A673 (cell line): ENCODE data around the gene APOBEC3B. TPM values are rescaled to one million over a fixed set of nuclear protein-coding genes. Genes with fewer than 3 reads are reported as not detected.

Experiments
- BruUV-seq: library from RNA; stranded (reverse); fragments of 400-500 nt; replicated peaks from 2 replicates; lab custom pipeline; 2021; lab: Mats Ljungman, UMichigan
- CTCF ChIA-PET: fragments of 300-600 bp; sonication (Branson Sonifier 250); formaldehyde crosslinking; loops from one replicate; lab custom pipeline; 2022; ENCODE audit warnings: antibody characterized with exemption; lab: Charles Lee
- POLR2A ChIA-PET: fragments of 300-600 bp; sonication (Branson Sonifier 250); formaldehyde crosslinking; loops from one replicate; lab custom pipeline; 2022; ENCODE audit warnings: antibody characterized with exemption; ENCODE audit not compliant: low non-redundant PET; lab: Charles Lee
- DNase-seq: peaks from one replicate; pipeline ENCODE4 v3.0.0-alpha.2; 2015; ENCODE audit warnings: low spot score
- H3K27ac ChIP-seq: fragments of 200-600 bp; sonication (generic); 2 replicates; pipeline ENCODE4 v1.5.1; 2016; ENCODE audit warnings: mixed run types, low read depth, mild to moderate bottlenecking, mixed read lengths, antibody characterized with exemption, low read length; ENCODE audit not compliant: poor library complexity, severe bottlenecking
- H3K27me3 ChIP-seq: fragments of 200-600 bp; sonication (generic); replicated peaks from 2 replicates; pipeline ENCODE4 v1.6.1; 2017; ENCODE audit warnings: mixed run types, low read depth, mild to moderate bottlenecking, mixed read lengths, antibody characterized with exemption, low read length; ENCODE audit not compliant: insufficient read depth, poor library complexity
- H3K36me3 ChIP-seq: fragments of 200-600 bp; sonication (generic); 2 replicates; pipeline ENCODE4 v1.6.1; 2016; ENCODE audit warnings: mixed run types, mild to moderate bottlenecking, mixed read lengths, antibody characterized with exemption, low read length; ENCODE audit not compliant: insufficient read depth, poor library complexity, severe bottlenecking
- H3K4me1 ChIP-seq: fragments of 200-600 bp; sonication (generic); 2 replicates; pipeline ENCODE4 v1.6.1; 2017; ENCODE audit warnings: mixed run types, mild to moderate bottlenecking, mixed read lengths, antibody characterized with exemption, low read length; ENCODE audit not compliant: insufficient read depth, poor library complexity, severe bottlenecking
- H3K4me3 ChIP-seq: fragments of 200-600 bp; sonication (generic); 2 replicates; pipeline ENCODE4 v1.5.1; 2016; ENCODE audit warnings: low read depth, mixed run types, mild to moderate bottlenecking, mixed read lengths, low read length; ENCODE audit not compliant: poor library complexity, severe bottlenecking
- H3K9me3 ChIP-seq: fragments of 200-600 bp; sonication (generic); 2 replicates; pipeline ENCODE4 v1.6.1; 2016; ENCODE audit warnings: mixed run types, low read depth, mild to moderate bottlenecking, mixed read lengths, antibody characterized with exemption, low read length; ENCODE audit not compliant: poor library complexity, severe bottlenecking
- CTCF ChIP-seq: fragments of 300-800, 200-600 bp; sonication (generic); conservative IDR thresholded peaks from 2 replicates; pipeline ENCODE4 v1.5.1; 2017; ENCODE audit warnings: low read depth, mild to moderate bottlenecking, antibody characterized with exemption, low read length, moderate library complexity, mixed read lengths
- EZH2 ChIP-seq: fragments of 200-600 bp; sonication (generic); IDR thresholded peaks from 2 replicates; pipeline ENCODE4 v1.6.1; 2017; ENCODE audit warnings: borderline replicate concordance, low read depth, mild to moderate bottlenecking, mixed read lengths, antibody characterized with exemption, low read length; ENCODE audit not compliant: poor library complexity, severe bottlenecking
- intact Hi-C: fragments of 100-400 bp; cut with micrococcal nuclease; formaldehyde crosslinking; loops from one replicate; pipeline ENCODE4 v1.10.0; 2022; ENCODE audit not compliant: unreplicated experiment
- total RNA-seq: library from RNA; stranded (reverse); gene quantifications from 2 replicates; pipeline ENCODE4 v1.2.3, GENCODE V29; 2021

The APOBEC3B gene
- total RNA-seq, 1 experiment from 2014 or later, result 6.4 TPM

- H3K36me3 ChIP-seq, result no peaks in the 10 kb centered on the region
- DNase-seq, result no peak
- H3K4me1 ChIP-seq, result no peaks in the 10 kb centered on the region
- no peak overlapping the region for H3K4me3 ChIP-seq
- ChIA-PET POLR2A (no interaction called here), CTCF (interaction anchor here (0.9 kb wide), 1 partner anchor 200 kb away, joined by 3 read pairs; no protein-coding TSS in a partner anchor)
- intact Hi-C loops, result no loop called here
- no peak overlapping the region for H3K27ac ChIP-seq
- no peaks in the 10 kb centered on the region for H3K9me3 ChIP-seq
- H3K27me3 ChIP-seq, result no peaks in the 10 kb centered on the region
- TF ChIP-seq EZH2, result no peak
- no peak for TF ChIP-seq CTCF
- no TSS peak for BruUV-seq
Measured at GRCh38 chr22:38968801-38969200, 13.3 kb upstream of the APOBEC3B start.

GRCh38 chr22:38970551-38970950, 11.6 kb upstream of the APOBEC3B start:
- Histone ChIP-seq H3K27me3 (no peaks in the 10 kb centered on the region), H3K4me3 (no peak overlapping the region), H3K9me3 (no peaks in the 10 kb centered on the region), H3K36me3 (no peaks in the 10 kb centered on the region), H3K27ac (no peak overlapping the region), H3K4me1 (no peaks in the 10 kb centered on the region)
- POLR2A ChIA-PET, result no interaction called here
- DNase-seq, result no peak
- BruUV-seq, result no TSS peak
- intact Hi-C loops, result no loop called here
- CTCF ChIA-PET, result interaction anchor here (0.5 kb wide), 1 partner anchor 44 kb away, joined by 3 read pairs; no protein-coding TSS in a partner anchor
- TF ChIP-seq CTCF (no peak), EZH2 (no peak)

- POLR2A ChIA-PET, result no interaction called here
- H3K4me3 ChIP-seq, result no peak overlapping the region
- H3K9me3 ChIP-seq, result no peaks in the 10 kb centered on the region
- H3K36me3 ChIP-seq, result no peaks in the 10 kb centered on the region
- H3K27me3 ChIP-seq, result no peaks in the 10 kb centered on the region
- TF ChIP-seq EZH2 (no peak), CTCF (no peak)
- intact Hi-C loops, result no loop called here
- CTCF ChIA-PET, result interaction anchor here (0.7 kb wide), 1 partner anchor 220 kb away, joined by 3 read pairs; no protein-coding TSS in a partner anchor
- H3K4me1 ChIP-seq, result no peaks in the 10 kb centered on the region
- no TSS peak for BruUV-seq
- no peak for DNase-seq
- no peak overlapping the region for H3K27ac ChIP-seq
Measured at GRCh38 chr22:38971202-38971601, 10.9 kb upstream of the APOBEC3B start.
